ENCODE data around the gene MAGOHB.
"Not testable (repeated sequence)": the region's sequence is repeated elsewhere in the genome, so short reads cannot be mapped to it uniquely, and the experiment has no call there.

MAGOHB gene

GRCh38 chr12:10613349-10614055 is at the start of gene MAGOHB:
Gene MAGOHB, minus strand, starts transcription at chr12:10613609. Its CDS starts 77 bp downstream, at chr12:10613532.
- DNase-seq = peak; percentile 77

GRCh38 chr12:10661338-10661737 is 47.9 kb upstream of the MAGOHB start:
- DNase-seq = no peak

- no peak for DNase-seq
Observed at GRCh38 chr12:10654003-10654402, 40.6 kb upstream of the MAGOHB start.

- no peak for DNase-seq
Observed at GRCh38 chr12:10652192-10652591, 38.8 kb upstream of the MAGOHB start.

GRCh38 chr12:10646576-10646975 is 33.2 kb upstream of the MAGOHB start:
- not testable (repeated sequence) for DNase-seq

GRCh38 chr12:10645910-10646309 is 32.5 kb upstream of the MAGOHB start:
- no peak for DNase-seq

- no peak for DNase-seq
Observed at GRCh38 chr12:10641735-10642500, 28.5 kb upstream of the MAGOHB start.

GRCh38 chr12:10638728-10639127 is 25.3 kb upstream of the MAGOHB start:
- no peak for DNase-seq

- DNase-seq = no peak
Observed at GRCh38 chr12:10636611-10637010, 23.2 kb upstream of the MAGOHB start.

GRCh38 chr12:10636124-10636523 is 22.7 kb upstream of the MAGOHB start:
- no peak for DNase-seq

GRCh38 chr12:10635306-10635705 is 21.9 kb upstream of the MAGOHB start:
- no peak for DNase-seq

- DNase-seq = no peak
Observed at GRCh38 chr12:10634427-10634826, 21.0 kb upstream of the MAGOHB start.

GRCh38 chr12:10633541-10633940 is 20.1 kb upstream of the MAGOHB start:
- DNase-seq = no peak

- no peak for DNase-seq
Observed at GRCh38 chr12:10632226-10632625, 18.8 kb upstream of the MAGOHB start.

- DNase-seq = no peak
Observed at GRCh38 chr12:10624605-10625004, 11.2 kb upstream of the MAGOHB start.

GRCh38 chr12:10623131-10623530 is 9.7 kb upstream of the MAGOHB start:
- no peak for DNase-seq

- no peak for DNase-seq
Observed at GRCh38 chr12:10621278-10621677, 7.9 kb upstream of the MAGOHB start.

- no peak for DNase-seq
Observed at GRCh38 chr12:10620078-10620779, 6.8 kb upstream of the MAGOHB start.

GRCh38 chr12:10618338-10618987 is 5.1 kb upstream of the MAGOHB start:
- no peak for DNase-seq

GRCh38 chr12:10617863-10618262 is 4.5 kb upstream of the MAGOHB start:
- no peak for DNase-seq

- no peak for DNase-seq
Observed at GRCh38 chr12:10615532-10615931, 2.1 kb upstream of the MAGOHB start.

- no peak for DNase-seq
Observed at GRCh38 chr12:10614056-10614370, 604 bp upstream of the MAGOHB start.

GRCh38 chr12:10612984-10613348 is 443 bp downstream of the MAGOHB start:
- no peak for DNase-seq

GRCh38 chr12:10612110-10612509 is 1.3 kb downstream of the MAGOHB start:
- no peak for DNase-seq

Measured in NCI-H510A (cell line).